SK-MEL-5 (cell line): Measurements from ENCODE around the gene FASTK. TPM values are rescaled to one million over a fixed set of nuclear protein-coding genes. Genes with fewer than 3 reads are reported as not detected.

Experiments
- DNase-seq: peaks from one replicate; pipeline ENCODE4 v3.0.0-alpha.2; 2016; ENCODE audit warnings: low read depth, low spot score
- in situ Hi-C: cut with HindIII; loops from 2 replicates; pipeline ENCODE4 v1.10.0; 2016; ENCODE audit warnings: low sequenced_read_pairs, high pct_unique_total_duplicates, low pct_unique_long_range_greater_than_20kb
- total RNA-seq: library from RNA; depleted of rRNA; stranded (reverse); fragments of >200 nt; shearing (Covaris generic); gene quantifications from 2 replicates; pipeline ENCODE4 v1.2.3, GENCODE V29; 2014

FASTK gene
- total RNA-seq, 1 experiment from 2014 or later = 113 TPM

GRCh38 chr7:151088019-151088855 lies 7.6 kb upstream of the FASTK start:
- peak; percentile 23 for DNase-seq
- in situ Hi-C loops = no loop called here

- in situ Hi-C loops = no loop called here
Observed at GRCh38 chr7:151087245-151088018, 6.8 kb upstream of the FASTK start.

GRCh38 chr7:151086802-151087244 lies 6.2 kb upstream of the FASTK start:
- in situ Hi-C loops = no loop called here
- DNase-seq = no peak

More at GRCh38 chr7:151087245-151088018, 6.8 kb upstream of the FASTK start:
- DNase-seq = peak; percentile 42

- DNase-seq = peak; percentile 89
- in situ Hi-C loops = no loop called here
Observed at GRCh38 chr7:151085691-151086620, 5.3 kb upstream of the FASTK start, which contains the start of gene AGAP3. Gene AGAP3 (plus strand): TSS chr7:151086475. CDS start chr7:151086742, 267 bp downstream.

DNA sequence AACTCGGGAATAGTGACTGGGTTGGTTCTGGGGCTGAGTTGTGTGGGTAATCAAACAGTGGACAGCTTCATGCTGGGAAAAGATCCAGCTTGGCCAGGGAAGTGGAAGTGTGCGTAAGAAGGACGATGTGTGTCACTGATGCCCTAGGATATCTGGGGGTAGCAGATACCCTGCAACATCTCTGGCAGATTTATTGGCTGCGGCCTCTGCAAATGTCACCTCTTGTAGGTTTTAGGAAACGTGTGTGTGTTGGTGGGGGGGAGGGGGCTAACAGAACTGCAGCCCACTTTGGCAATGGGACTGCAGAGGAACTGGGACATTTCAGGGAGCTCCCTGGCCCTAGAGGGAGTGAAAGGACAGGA lies 4.7 kb upstream of the FASTK start:
- DNase-seq = no peak
- in situ Hi-C loops = no loop called here

- DNase-seq = no peak
Observed at GRCh38 chr7:151083824-151084160, 3.2 kb upstream of the FASTK start.

DNA sequence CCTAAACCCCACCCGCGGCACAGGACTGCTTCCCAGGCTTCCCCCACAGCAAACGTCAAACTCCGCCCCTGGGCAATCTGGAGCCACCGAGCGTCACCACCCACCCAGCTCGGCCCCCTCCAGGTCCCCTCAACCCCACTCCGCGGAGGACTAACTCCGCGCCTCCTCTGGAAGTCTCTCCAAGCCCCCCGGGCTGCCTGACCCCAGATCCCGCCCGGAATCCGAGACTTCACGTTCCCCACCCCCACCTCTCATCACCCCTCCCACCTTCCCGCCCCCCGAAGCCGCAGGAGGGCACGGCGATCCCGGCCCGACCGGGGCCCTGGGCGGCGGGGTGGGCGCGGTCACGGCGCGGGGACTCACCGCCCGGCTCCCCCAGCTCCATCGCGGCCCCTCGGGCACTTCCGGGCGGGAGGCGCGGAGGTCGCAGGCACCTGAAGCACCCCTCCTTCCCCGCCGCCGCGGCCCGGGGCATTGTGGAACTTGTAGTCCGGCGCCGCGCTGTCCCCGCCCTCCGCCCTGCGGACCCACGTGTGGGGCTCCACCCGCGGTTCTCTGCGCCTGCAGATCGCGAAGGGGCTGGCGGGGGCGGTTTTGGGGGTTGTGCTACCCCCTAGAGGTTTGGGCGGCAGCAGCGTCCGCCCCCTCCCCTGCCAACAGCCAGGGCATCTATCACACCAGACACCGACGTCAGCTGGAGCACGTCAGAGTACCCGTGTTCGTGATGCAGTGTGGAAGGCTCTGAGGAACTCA lies 2.6 kb upstream of the FASTK start, which contains the start of gene TMUB1:
TMUB1 (minus strand) TSS at position 423 of the 753 bp plus-strand sequence. CDS start 930 bp downstream, outside the sequence.
- in situ Hi-C loops = no loop called here
- DNase-seq = peak; percentile 73

More at GRCh38 chr7:151083824-151084160, 3.2 kb upstream of the FASTK start:
- in situ Hi-C loops = no loop called here

DNA sequence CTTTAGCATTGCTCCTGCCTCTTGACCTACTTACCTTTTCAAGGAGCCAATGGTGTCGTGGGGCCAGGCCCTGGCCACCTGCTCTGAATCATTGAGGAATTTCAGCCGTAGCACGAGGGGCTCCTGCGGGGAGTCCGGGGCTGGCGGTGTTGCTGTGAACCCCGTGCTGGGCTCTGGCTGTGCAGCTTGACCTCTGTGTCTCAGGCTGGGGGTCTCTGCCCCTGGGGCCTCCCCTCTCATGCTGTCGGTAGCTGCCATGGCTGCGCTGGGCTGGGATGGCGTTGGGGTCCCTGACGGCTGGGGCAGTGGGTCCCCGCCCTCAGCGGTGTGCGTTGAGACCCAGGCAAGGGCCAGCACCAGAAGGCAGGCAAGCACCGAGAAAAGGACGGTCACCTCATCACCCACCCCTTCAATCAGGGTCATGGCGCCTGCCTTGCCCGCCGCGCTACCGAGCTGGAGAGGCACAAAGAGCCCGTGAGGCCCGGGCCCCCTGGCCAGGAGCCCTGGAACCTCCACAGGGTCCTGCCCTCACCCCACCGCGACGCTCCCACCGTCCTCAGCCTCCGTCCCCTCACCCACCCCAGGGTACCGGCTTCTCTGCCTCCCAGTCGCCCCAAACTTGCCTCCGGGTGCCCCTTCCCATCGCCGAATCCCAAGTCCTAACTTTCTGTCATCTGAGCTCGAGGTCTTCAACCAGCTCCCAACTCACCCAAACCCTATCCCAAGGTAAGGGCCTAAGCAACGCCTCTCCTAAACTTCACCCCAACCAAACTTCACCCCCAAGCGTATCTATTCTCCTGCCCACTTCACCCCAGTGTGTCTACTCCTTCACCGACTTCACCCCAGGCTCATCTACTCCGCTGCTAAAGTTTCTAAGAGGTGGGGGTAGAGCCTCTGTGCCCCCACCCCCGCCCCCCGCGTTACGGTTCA lies 1.8 kb upstream of the FASTK start:
- in situ Hi-C loops = no loop called here
- no peak for DNase-seq

GRCh38 chr7:151081170-151082101 lies 827 bp upstream of the FASTK start:
- DNase-seq = no peak
- in situ Hi-C loops = no loop called here

GRCh38 chr7:151080067-151080521 lies 515 bp downstream of the FASTK start:
- DNase-seq = no peak
- in situ Hi-C loops = no loop called here

- DNase-seq = no peak
- in situ Hi-C loops = no loop called here
Observed at GRCh38 chr7:151079199-151079910, 1.3 kb downstream of the FASTK start.

DNA sequence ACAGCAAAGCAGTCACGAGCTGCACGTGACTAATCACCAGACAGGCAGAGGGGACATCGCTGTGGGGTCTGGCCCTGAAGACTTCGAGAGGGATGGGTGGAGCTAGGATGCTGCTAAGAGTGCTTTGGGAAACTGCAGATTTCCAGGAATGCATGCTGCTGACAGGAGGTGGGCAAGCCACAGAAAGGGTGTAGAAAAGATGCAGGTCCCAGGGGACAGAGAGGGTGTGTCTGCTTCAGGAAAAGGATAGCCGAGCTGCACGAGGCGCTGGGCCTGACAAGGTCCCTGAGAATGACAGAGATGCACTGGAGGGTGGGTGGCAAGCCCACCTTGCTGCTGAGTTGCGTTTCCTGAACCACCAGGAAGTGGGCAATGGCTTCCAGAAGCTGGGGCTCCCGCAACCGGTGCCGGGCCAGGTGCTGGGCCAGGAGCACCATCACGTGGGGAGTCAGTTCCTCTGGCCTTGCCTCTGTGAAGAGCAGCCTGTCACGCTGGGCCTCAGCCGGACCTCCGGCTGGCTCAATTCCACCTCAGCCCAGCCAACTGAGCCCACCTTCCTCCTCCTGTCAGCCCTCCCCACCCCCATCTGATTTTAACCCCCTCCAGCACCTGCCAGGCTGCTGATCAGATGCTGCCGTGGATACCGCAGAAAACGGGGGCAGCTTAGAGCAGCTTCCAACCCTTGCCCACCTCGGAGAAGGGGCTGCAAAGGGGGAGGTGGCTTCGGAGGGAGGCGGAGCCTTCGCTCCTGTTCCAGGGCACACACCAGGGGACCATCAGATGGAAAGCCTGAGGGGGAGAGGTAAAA lies 2.2 kb downstream of the FASTK start:
- DNase-seq = peak; percentile 90
- in situ Hi-C loops = no loop called here

DNA sequence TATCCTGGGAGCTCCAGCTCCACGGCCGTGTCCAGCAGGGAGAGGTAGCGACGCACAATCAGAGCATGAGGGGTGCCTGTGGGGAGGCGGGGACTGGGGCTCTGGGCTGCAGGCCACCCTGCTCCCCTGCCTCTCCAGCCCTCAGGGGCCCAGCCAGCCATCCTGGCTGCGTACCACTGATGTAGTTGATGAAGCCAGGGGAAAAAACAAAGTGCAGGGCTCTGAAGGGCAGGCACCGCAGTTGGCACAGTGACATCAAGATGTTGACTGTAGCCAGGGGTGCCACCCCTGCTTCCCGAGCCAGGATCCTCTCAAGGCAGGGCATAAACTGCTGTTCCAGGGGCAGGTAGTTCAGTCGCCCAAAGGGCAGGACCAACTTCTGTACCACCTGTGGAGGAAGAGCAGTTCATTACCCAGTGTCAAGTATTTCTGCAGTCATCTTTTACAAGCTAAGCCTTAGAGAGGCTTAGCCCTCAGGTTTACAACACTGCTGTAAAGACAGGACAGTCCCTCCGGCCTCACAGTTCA lies 2.8 kb downstream of the FASTK start:
- no peak for DNase-seq
- in situ Hi-C loops = no loop called here
